Activated CD8-positive, alpha-beta T cell treated with anti-CD3 and anti-CD28 coated beads for 36 hours (primary cell): Measurements from ENCODE around the gene GPR141. TPM values are rescaled to one million over a fixed set of nuclear protein-coding genes. Genes with fewer than 3 reads are reported as not detected.

Experiments
- ATAC-seq: fragments of 200-7000 bp; cut with Tn5 transposase; one replicate; pipeline ENCODE4 v1.10.0; 2021; ENCODE audit warnings: mild to moderate bottlenecking, moderate library complexity
- CTCF ChIA-PET: fragments of 350-600 bp; sonication (Branson Sonifier 250); formaldehyde crosslinking; loops from one replicate; lab custom pipeline; 2021; ENCODE audit warnings: antibody characterized with exemption; lab: Charles Lee
- POLR2A ChIA-PET: fragments of 350-600 bp; sonication (Branson Sonifier 250); formaldehyde crosslinking; loops from one replicate; lab custom pipeline; 2021; ENCODE audit warnings: antibody characterized with exemption; lab: Charles Lee
- DNase-seq: peaks from one replicate; pipeline ENCODE4 v3.0.0-alpha.2; 2020
- H3K27ac Mint-ChIP-seq: one replicate; pipeline ENCODE4 v1.8.0; 2021; ENCODE audit warnings: mild to moderate bottlenecking, mixed read lengths
- H3K27me3 Mint-ChIP-seq: one replicate; pipeline ENCODE4 v1.8.0; 2021; ENCODE audit warnings: mixed read lengths
- H3K36me3 Mint-ChIP-seq: one replicate; pipeline ENCODE4 v1.8.0; 2021; ENCODE audit warnings: low read depth, mixed read lengths
- H3K4me1 Mint-ChIP-seq: one replicate; pipeline ENCODE4 v1.8.0; 2021; ENCODE audit warnings: low read depth, mixed read lengths
- H3K4me3 Mint-ChIP-seq: one replicate; pipeline ENCODE4 v1.8.0; 2021; ENCODE audit warnings: mild to moderate bottlenecking, moderate library complexity, mixed read lengths
- H3K9me3 Mint-ChIP-seq: one replicate; pipeline ENCODE4 v1.8.0; 2021; ENCODE audit warnings: mixed read lengths
- CTCF ChIP-seq: fragments of 200-600 bp; IDR thresholded peaks from one replicate; pipeline ENCODE4 v1.8.0; 2022; ENCODE audit warnings: antibody characterized with exemption, mild to moderate bottlenecking
- intact Hi-C: fragments of 100-400 bp; cut with micrococcal nuclease; formaldehyde crosslinking; loops from one replicate; pipeline ENCODE4 v1.10.0; 2022
- total RNA-seq, 2 experiments: library from RNA; stranded (reverse); gene quantifications; one replicate each; pipeline ENCODE4 v1.2.3, GENCODE V29; 2021

Gene GPR141
- total RNA-seq, 2 experiments from 2014 or later = not detected

GRCh38 chr7:37684927-37685326 lies 1.4 kb downstream of the GPR141 start:
- Mint-ChIP-seq H3K36me3 (no peaks in the 10 kb centered on the region), H3K4me1 (peaks cover 3% of the 10 kb centered on the region), H3K27me3 (peaks cover 4% of the 10 kb centered on the region), H3K4me3 (no peak overlapping the region), H3K9me3 (no peaks in the 10 kb centered on the region), H3K27ac (no peak overlapping the region)
- ATAC-seq (no peak), DNase-seq (no peak)
- TF ChIP-seq CTCF = no peak
- ChIA-PET POLR2A (no interaction called here), CTCF (no interaction called here)
- intact Hi-C loops = no loop called here

- TF ChIP-seq CTCF = no peak
- ATAC-seq (no peak), DNase-seq (no peak)
- no peaks in the 10 kb centered on the region for H3K27me3 Mint-ChIP-seq
- POLR2A ChIA-PET = no interaction called here
- intact Hi-C loops = no loop called here
- peaks cover 3% of the 10 kb centered on the region for H3K4me1 Mint-ChIP-seq
- no peaks in the 10 kb centered on the region for H3K9me3 Mint-ChIP-seq
- CTCF ChIA-PET = interaction anchor here (1.2 kb wide), 1 partner anchor 46 kb away, joined by 3 read pairs; no protein-coding TSS in a partner anchor
- no peaks in the 10 kb centered on the region for H3K36me3 Mint-ChIP-seq
- H3K4me3 Mint-ChIP-seq = no peak overlapping the region
- no peak overlapping the region for H3K27ac Mint-ChIP-seq
These were observed 3.2 kb downstream of the GPR141 start for GRCh38 chr7:37686556-37687345.

- H3K4me1 Mint-ChIP-seq = no peaks in the 10 kb centered on the region
- H3K9me3 Mint-ChIP-seq = no peaks in the 10 kb centered on the region
- ChIA-PET CTCF (no interaction called here), POLR2A (no interaction called here)
- H3K27me3 Mint-ChIP-seq = no peaks in the 10 kb centered on the region
- intact Hi-C loops = no loop called here
- no peak overlapping the region for H3K4me3 Mint-ChIP-seq
- H3K27ac Mint-ChIP-seq = no peak overlapping the region
- ATAC-seq (no peak), DNase-seq (no peak)
- H3K36me3 Mint-ChIP-seq = no peaks in the 10 kb centered on the region
- no peak for TF ChIP-seq CTCF
These were observed 6.6 kb downstream of the GPR141 start for GRCh38 chr7:37690206-37690605.

GRCh38 chr7:37694208-37695094 lies 10.9 kb downstream of the GPR141 start:
- no peak overlapping the region for H3K4me3 Mint-ChIP-seq
- no peak for TF ChIP-seq CTCF
- ChIA-PET CTCF (interaction anchor here (0.8 kb wide), 1 partner anchor 10 kb away, joined by 3 read pairs; no protein-coding TSS in a partner anchor), POLR2A (interaction anchor here (1.4 kb wide), 1 partner anchor 30 kb away, joined by 3 read pairs; no protein-coding TSS in a partner anchor)
- peaks cover 2% of the 10 kb centered on the region for H3K27me3 Mint-ChIP-seq
- no peaks in the 10 kb centered on the region for H3K36me3 Mint-ChIP-seq
- intact Hi-C loops = no loop called here
- no peaks in the 10 kb centered on the region for H3K9me3 Mint-ChIP-seq
- DNase-seq (no peak), ATAC-seq (no peak)
- H3K4me1 Mint-ChIP-seq = no peaks in the 10 kb centered on the region
- no peak overlapping the region for H3K27ac Mint-ChIP-seq
